GM10847 (cell line): ENCODE measurements around the gene ELMO1.

Experiments used
- POLR2A ChIP-seq: IDR thresholded peaks from 2 replicates; pipeline ENCODE4 v1.6.1; 2011; ENCODE audit not compliant: insufficient read length; ENCODE audit errors: extremely low read depth

The ELMO1 gene

GRCh38 chr7:37089972-37090371, 358.7 kb downstream of the ELMO1 start:
- TF ChIP-seq POLR2A, result no peak

- TF ChIP-seq POLR2A, result no peak
Measured at GRCh38 chr7:37085600-37085999, 363.1 kb downstream of the ELMO1 start.

- no peak for TF ChIP-seq POLR2A
Measured at GRCh38 chr7:37084303-37084702, 364.4 kb downstream of the ELMO1 start.

DNA sequence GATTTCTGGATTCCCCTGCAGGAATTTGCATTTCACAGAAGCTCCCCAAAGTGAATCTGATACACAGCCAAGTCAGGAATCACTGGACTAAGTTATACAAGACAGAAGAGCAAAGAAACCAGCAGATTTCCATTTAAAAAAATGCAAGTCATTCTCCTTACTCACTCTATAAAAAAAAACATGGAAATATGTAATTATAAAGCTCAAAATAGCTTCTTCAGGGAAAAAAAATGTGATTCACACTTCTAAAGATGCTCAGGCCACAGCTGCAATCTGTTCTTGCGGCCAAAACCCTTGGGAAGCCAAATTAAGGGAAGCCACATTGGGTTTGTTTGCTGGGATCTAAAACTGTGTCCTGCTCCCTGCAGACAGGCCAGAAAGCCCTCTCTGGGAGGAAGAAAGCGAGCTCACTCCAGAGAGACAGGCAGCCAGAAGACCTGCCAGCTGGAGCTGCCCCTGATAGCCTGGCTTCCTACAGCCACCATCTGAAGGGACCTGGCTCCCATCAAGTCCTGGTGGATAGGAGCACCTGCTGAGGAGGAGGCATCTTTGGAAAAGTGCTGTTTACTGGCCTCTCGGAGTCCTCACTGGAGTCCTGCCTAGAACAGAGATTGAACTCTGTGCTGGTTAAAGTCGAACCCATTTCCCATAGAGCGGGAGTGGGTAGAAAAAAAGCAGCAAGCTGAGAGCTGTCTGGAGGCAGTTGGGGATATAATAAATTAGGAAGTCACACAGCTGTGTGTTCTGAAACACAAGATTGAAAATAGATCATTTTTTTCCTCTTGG, 365.2 kb downstream of the ELMO1 start:
- TF ChIP-seq POLR2A, result no peak

- TF ChIP-seq POLR2A, result no peak
Measured at GRCh38 chr7:37081436-37081835, 367.2 kb downstream of the ELMO1 start.

DNA sequence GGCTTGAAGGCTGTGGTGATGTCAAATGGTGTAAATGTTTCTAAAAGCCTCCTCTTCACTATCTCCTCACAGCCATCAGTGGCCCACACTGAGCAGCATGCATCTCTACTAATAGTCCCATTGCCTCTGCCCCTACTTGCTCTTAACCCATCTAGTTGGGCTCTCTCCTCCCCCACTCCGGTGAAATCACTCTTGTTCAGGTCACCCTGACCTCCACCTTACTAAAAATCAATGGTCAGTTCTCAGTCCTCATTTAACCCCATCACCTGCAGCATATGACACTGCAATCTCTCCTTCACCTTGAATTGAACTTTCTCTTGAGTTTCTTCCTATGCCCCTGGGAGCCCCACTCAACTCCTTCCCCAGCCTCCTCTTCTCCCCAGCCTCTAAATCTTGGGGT, 369.2 kb downstream of the ELMO1 start:
- TF ChIP-seq POLR2A, result no peak

- TF ChIP-seq POLR2A, result no peak
Measured at GRCh38 chr7:37076668-37077067, 372.0 kb downstream of the ELMO1 start.

- TF ChIP-seq POLR2A, result no peak
Measured at GRCh38 chr7:37074370-37074769, 374.3 kb downstream of the ELMO1 start.

- no peak for TF ChIP-seq POLR2A
Measured at GRCh38 chr7:37071124-37071523, 377.5 kb downstream of the ELMO1 start.

DNA sequence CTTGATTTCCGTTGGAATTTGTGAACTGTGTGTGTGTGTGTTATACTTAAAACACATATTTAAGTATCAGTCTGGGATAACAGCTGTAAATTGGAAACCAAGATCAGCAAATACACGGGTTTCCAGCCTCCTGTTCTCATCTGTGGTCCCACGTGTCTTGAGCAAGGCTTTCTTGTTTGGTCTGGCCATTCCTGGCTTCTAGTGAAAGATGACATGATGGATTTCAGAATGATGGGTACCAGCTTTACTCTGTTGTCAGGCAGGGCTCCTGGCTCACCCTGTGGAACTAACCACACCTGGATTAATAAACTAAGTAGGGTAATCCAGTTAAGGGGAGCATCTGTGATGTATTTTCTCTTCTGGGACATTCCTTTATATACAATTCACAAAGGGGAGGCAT, 378.2 kb downstream of the ELMO1 start:
- no peak for TF ChIP-seq POLR2A

DNA sequence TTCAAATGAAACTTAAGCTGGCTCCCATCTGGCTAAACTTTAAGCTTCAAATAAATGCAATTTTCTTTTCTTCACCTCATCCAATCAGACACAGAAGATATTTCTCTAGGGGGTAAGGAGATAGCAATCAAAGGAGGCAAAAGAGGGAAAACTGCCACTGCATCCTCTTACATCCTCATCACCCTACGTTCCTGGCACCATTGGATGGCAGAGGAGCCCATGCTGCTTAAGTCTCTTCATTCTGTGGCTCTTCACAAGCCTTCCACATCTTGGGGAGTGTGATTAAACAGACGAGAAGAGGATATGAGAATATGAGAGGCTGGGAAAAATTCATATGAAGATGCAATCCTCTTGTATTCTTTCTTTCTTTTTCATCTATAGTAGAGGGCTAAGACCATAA, 378.6 kb downstream of the ELMO1 start:
- TF ChIP-seq POLR2A, result no peak

DNA sequence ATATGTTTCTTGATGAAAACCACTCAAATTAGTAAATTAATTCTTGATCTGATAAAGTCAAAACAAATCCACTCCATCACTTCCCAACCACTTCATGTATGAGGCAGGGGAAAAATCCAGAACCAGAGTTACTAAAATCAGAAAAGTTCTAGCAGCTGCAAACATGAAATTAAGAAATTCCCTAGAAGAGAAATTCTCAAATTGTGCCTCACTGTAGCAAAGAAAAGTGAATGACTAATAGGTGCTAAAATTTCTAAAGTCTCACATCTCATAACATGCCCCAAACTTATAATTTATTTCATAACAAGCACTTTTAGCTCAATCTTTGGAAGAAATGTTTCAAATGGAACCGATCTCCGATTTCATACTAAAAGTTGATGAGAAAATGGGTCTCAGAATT, 379.3 kb downstream of the ELMO1 start:
- TF ChIP-seq POLR2A, result no peak

GRCh38 chr7:37068902-37069301, 379.8 kb downstream of the ELMO1 start:
- TF ChIP-seq POLR2A, result no peak

DNA sequence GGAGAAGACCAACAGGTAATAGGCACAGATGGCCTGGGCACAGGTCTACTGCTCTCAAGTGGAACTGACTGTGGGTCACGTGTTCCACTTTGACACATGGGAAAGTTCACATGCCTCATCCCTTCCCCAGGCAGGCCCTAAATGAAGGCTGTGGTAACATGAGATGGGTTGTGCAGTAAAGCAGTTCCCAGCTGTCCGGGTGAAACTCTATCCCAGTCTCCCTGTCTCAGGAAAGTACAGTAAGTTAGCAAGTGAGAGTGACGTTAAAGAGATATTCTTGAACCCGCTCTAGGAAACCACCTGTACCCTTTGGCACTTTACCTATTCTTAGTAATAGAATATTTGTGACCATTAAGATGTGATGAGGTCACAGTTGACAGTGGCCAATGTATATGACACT, 380.6 kb downstream of the ELMO1 start:
- no peak for TF ChIP-seq POLR2A

- no peak for TF ChIP-seq POLR2A
Measured at GRCh38 chr7:37065779-37066271, 382.8 kb downstream of the ELMO1 start.

GRCh38 chr7:37062560-37062859, 386.2 kb downstream of the ELMO1 start:
- no peak for TF ChIP-seq POLR2A

DNA sequence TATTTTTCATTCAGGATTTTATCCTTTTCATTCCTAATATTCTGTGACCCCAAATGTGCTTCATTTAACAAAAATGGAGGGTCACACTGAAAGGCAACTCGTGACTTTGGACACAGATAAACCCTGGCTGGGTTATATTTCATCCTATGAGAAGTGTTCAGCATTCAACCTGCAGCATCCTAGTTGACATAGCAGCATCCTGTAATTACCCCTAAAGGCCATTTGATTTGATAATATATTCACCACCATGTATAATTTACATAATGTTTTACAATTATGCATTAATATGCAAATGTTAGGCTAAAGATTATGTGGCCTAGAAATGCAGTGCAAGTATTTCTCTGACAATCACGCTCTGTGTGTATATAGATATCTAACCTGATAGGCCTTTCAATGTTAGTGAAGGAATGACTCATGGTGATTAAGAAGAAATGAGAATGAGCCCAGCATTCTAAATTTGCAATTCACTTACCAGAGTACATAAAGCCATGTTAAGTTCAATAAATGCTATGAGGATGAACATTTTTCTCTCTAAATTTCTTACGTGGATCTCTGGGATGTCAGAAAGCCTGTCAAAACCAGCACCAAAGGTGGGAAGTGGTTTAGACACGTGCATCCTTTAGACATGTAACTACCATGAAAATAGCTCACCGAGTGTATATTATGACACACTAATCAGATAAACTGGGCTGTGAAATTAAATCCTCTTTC, 386.7 kb downstream of the ELMO1 start:
- no peak for TF ChIP-seq POLR2A
